HepG2 (cell line): Measurements from ENCODE around the gene PHKB. TPM values are rescaled to one million over a fixed set of nuclear protein-coding genes. Genes with fewer than 3 reads are reported as not detected.
A peak's percentile ranks its signal among the peaks of the same experiment; 100 is the strongest.

Experiments used
- AGO2 ChIP-seq: fragments of 200-400 bp; formaldehyde crosslinking; optimal IDR thresholded peaks from 2 replicates; pipeline ENCODE3; 2017; ENCODE audit warnings: mild to moderate bottlenecking, low read depth, low read length, moderate library complexity
- FOXO4 ChIP-seq: sonication (generic); formaldehyde crosslinking; conservative IDR thresholded peaks from 2 replicates; pipeline ENCODE4 v1.8.1; 2023; ENCODE audit warnings: missing genetic modification reagents
- IKZF1 ChIP-seq: fragments of 450-650 bp; IDR thresholded peaks from 2 replicates; pipeline ENCODE4 v1.7.1; 2016
- MBD4 ChIP-seq: IDR thresholded peaks from 2 replicates; pipeline ENCODE4 v1.6.1; 2012; ENCODE audit warnings: low read length, inconsistent platforms, borderline replicate concordance
- MXD1 ChIP-seq: sonication (generic); formaldehyde crosslinking; IDR thresholded peaks from 2 replicates; pipeline ENCODE4 v1.4.0; 2020; ENCODE audit warnings: mild to moderate bottlenecking, missing genetic modification reagents
- NFKBIZ ChIP-seq: IDR thresholded peaks from 2 replicates; pipeline ENCODE4 v1.6.1; 2018; ENCODE audit warnings: missing genetic modification reagents, missing compliant biosample characterization
- PBX3 ChIP-seq: sonication (generic); formaldehyde crosslinking; IDR thresholded peaks from 2 replicates; pipeline ENCODE4 v1.8.1; 2023; ENCODE audit warnings: missing genetic modification reagents, inconsistent platforms, borderline replicate concordance
- SAFB2 ChIP-seq: sonication (generic); formaldehyde crosslinking; IDR thresholded peaks from 2 replicates; pipeline ENCODE4 v1.5.1; 2020; ENCODE audit warnings: missing genetic modification reagents, low read depth, mild to moderate bottlenecking, borderline replicate concordance
- SRSF9 ChIP-seq: fragments of 200-400 bp; formaldehyde crosslinking; IDR thresholded peaks from 2 replicates; pipeline ENCODE4 v1.6.1; 2018; ENCODE audit warnings: borderline replicate concordance, mild to moderate bottlenecking, low read depth, low read length; ENCODE audit not compliant: insufficient read depth, poor library complexity, severe bottlenecking
- STAT5B ChIP-seq: sonication (generic); formaldehyde crosslinking; IDR thresholded peaks from 2 replicates; pipeline ENCODE4 v1.4.0; 2020; ENCODE audit warnings: missing genetic modification reagents
- TCF7L2 ChIP-seq: IDR thresholded peaks from 2 replicates; pipeline ENCODE4 v1.6.1; 2011; ENCODE audit warnings: mild to moderate bottlenecking, low read depth, low read length, moderate library complexity
- TOE1 ChIP-seq: sonication (generic); formaldehyde crosslinking; IDR thresholded peaks from 2 replicates; pipeline ENCODE4 v1.4.0; 2020; ENCODE audit warnings: mild to moderate bottlenecking, missing genetic modification reagents
- ZBED4 ChIP-seq: sonication (generic); formaldehyde crosslinking; IDR thresholded peaks from 2 replicates; pipeline ENCODE4 v1.4.0; 2020; ENCODE audit warnings: missing genetic modification reagents, borderline replicate concordance
- ZIK1 ChIP-seq: sonication (generic); formaldehyde crosslinking; IDR thresholded peaks from 2 replicates; pipeline ENCODE4 v1.5.0; 2020; ENCODE audit warnings: mild to moderate bottlenecking, low read depth, missing genetic modification reagents, borderline replicate concordance
- ZNF17 ChIP-seq: sonication (generic); formaldehyde crosslinking; IDR thresholded peaks from 2 replicates; pipeline ENCODE4 v1.5.0; 2020; ENCODE audit warnings: mild to moderate bottlenecking, missing genetic modification reagents
- ZNF3 ChIP-seq: IDR thresholded peaks from 2 replicates; pipeline ENCODE4 v1.7.0; 2017; ENCODE audit warnings: inconsistent platforms
- ZNF329 ChIP-seq: sonication (generic); formaldehyde crosslinking; IDR thresholded peaks from 2 replicates; pipeline ENCODE4 v1.9.0; 2021; ENCODE audit warnings: low read depth, mild to moderate bottlenecking, missing genetic modification reagents
- ZNF513 ChIP-seq: sonication (generic); formaldehyde crosslinking; conservative IDR thresholded peaks from 2 replicates; pipeline ENCODE4 v1.5.0; 2020; ENCODE audit warnings: missing genetic modification reagents
- ZNF841 ChIP-seq: sonication (generic); formaldehyde crosslinking; IDR thresholded peaks from 2 replicates; pipeline ENCODE4 v1.8.1; 2023; ENCODE audit warnings: missing genetic modification reagents, borderline replicate concordance
- ZSCAN22 ChIP-seq: sonication (generic); formaldehyde crosslinking; IDR thresholded peaks from 2 replicates; pipeline ENCODE4 v1.4.0; 2020; ENCODE audit warnings: mild to moderate bottlenecking, missing genetic modification reagents
- polyA plus RNA-seq, 8 experiments: library from polyadenylated mRNA; depleted of rRNA in 3 of 8; stranded (reverse) in 7 of 8; unstranded in 1 of 8; fragments of >200 nt; fragmentation: Illumina TruSeq in 4 of 8; extraction: Trizol in 4 of 8; gene quantifications; 2 replicates each; pipeline versions ENCODE4 v1.2.1 to v1.2.3, GENCODE V29; 2011 to 2016; ENCODE audit warnings: low read depth in 4 of 8, missing spikeins in 1 of 8, mixed read lengths in 1 of 8; ENCODE audit not compliant: insufficient read depth in 1 of 8
- total RNA-seq, 5 experiments: library from RNA; depleted of rRNA; stranded (reverse); fragments of >200 nt; fragmentation: Illumina TruSeq; extraction: Trizol; gene quantifications; 2 replicates each; pipeline ENCODE4 v1.2.3, GENCODE V29; 2016; ENCODE audit warnings: low read depth in 1 of 5

The PHKB gene
- total and polyA plus RNA-seq, 2 of the 13 experiments (the other 11 are each of a cell fraction or from before 2014, with no cell fraction given) = 66.0 to 80.8 TPM

- peak; percentile 41 for TF ChIP-seq ZBED4
- no peak for TF ChIP-seq IKZF1
- peak; percentile 96 for TF ChIP-seq ZIK1 (CRISPR knock-in tag)
- 0 out of 2 replicates have a peak, but pooled peaks have one; percentile 86 for TF ChIP-seq FOXO4
- no peak; the same call in 1 of the 2 replicates for TF ChIP-seq SAFB2
- TF ChIP-seq ZNF841 (CRISPR knock-in tag) = no peak
- peak; percentile 58; the same call in 1 of the 2 replicates for TF ChIP-seq MXD1 (CRISPR knock-in tag)
- no peak for TF ChIP-seq ZNF17 (CRISPR knock-in tag)
- TF ChIP-seq ZSCAN22 (CRISPR knock-in tag) = no peak
- TF ChIP-seq SRSF9 = no peak
- TF ChIP-seq TCF7L2 = no peak
- TF ChIP-seq PBX3 (CRISPR knock-in tag) = peak; percentile 81; the same call in 1 of the 2 replicates
- no peak for TF ChIP-seq ZNF329 (CRISPR knock-in tag)
- no peak for TF ChIP-seq TOE1 (CRISPR knock-in tag)
- peak; percentile 88; the same call in 1 of the 2 replicates for TF ChIP-seq ZNF513 (CRISPR knock-in tag)
- peak; percentile 63; the same call in 1 of the 2 replicates for TF ChIP-seq NFKBIZ (CRISPR knock-in tag)
- TF ChIP-seq ZNF3 (CRISPR knock-in tag) = no peak
- TF ChIP-seq AGO2 = peak; percentile 83
- TF ChIP-seq STAT5B (CRISPR knock-in tag) = 0 out of 2 replicates have a peak, but pooled peaks have one; percentile 40
- TF ChIP-seq MBD4 = no peak
Observed at GRCh38 chr16:47460711-47461597, at the start of gene PHKB, which contains the start of gene ITFG1 (continued).
